ENCODE measurements around the gene TMEM183A.

The TMEM183A gene

DNA sequence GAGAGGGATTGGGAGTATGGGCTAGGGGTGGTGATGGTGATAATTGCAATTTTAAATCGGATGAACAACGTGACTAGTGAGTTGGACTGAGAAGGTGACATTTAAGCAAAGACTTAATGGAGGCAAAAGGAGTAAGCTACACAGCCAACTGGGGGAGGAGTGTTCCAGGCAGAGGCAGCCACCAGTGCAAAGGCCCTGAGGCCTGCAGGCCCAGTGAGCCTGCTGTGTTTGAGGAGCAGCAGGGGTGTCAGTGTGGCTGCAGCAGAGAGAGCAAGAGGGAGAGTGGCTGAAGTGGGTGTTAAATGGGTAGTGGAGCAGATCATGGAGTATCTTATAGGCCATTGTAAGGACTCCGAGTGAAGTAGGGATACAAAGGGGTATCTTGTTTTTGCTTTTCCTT lies 59.8 kb downstream of the TMEM183A start:
- DNase-seq (ENCODE audit: low read depth, low spot score), result no peak

DNA sequence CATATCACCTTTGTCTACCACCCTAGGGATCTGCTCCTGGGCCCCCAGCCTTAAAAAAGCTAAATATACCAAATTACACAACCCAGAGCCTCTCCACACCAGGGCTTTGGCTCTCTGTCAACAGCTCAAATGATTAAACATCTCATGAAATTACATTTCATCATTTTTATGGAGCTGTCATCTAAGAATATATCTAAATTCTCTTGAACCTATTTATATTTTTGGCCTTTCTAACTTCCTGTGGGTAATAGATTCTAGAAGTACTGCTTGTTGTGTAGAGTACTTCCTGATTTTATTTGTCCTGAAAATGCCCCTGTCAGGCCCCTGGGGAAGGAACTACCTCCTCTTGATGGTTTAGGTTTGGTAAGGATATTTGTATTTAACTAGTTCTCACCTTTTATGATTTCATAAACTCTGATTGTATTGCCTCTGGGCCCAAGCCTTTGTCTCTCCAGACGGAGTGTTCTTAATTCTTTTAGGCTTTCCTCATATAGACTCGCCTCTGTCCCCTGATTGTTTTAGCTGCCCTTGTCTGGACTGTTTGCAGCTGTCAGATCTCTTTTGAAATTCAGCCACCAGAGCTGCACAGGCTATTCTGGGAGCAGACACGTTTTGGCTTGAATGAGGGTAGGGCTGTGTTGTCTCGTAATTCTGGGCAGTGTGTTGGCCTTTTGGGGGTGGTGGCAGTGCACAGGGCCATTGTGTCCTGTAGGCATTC lies 62.0 kb downstream of the TMEM183A start:
- DNase-seq (ENCODE audit: low read depth, low spot score), result no peak

DNA sequence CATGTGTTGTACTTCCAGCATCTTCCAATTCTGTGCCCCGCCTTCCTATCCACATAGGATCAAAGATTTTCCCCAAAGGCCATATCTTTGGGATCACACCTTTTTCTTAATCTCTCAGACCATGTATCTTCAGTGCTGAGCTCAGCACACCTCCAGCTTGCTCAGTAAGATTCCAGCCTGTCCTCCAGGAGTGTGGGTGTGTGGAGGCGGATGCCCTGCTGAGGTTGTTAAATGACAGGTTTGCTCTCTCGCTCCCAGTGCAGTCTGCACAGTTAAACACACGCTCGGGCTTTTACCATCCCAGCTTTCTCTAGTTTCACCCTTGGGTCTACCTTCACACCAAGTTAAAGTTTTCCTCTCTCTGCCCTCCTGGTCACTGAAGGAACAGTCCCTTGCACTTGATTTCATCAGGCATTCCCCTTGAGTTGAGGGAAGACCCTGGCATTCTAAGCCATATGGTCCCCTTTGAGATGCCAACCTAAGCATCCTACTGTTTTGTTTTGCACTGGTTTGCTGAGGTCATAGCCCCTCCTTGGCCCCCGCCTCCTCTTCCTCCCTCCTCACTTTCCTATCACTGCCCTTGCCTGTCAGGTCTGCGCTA lies 64.9 kb downstream of the TMEM183A start:
- DNase-seq (ENCODE audit: low read depth, low spot score), result no peak

DNA sequence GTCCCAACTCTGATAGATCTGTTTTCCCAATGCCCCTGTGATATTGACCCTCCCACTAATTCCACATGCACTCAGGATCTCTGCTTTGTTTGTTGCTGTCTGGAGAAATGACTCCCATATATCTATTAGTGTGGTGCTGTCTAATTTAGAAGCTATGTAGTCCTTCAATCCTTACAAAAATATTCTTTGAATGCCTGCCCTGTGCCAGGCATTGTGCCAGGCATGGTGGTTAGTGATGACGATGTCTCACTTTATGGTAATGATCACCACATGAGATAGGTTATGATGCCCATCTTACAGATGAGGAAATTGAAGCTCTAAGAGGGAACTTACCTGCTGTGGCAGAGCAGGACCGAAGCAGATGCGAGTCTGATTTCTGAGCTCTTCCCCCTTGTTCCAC lies 65.7 kb downstream of the TMEM183A start:
- DNase-seq (ENCODE audit: low read depth, low spot score), result no peak

DNA sequence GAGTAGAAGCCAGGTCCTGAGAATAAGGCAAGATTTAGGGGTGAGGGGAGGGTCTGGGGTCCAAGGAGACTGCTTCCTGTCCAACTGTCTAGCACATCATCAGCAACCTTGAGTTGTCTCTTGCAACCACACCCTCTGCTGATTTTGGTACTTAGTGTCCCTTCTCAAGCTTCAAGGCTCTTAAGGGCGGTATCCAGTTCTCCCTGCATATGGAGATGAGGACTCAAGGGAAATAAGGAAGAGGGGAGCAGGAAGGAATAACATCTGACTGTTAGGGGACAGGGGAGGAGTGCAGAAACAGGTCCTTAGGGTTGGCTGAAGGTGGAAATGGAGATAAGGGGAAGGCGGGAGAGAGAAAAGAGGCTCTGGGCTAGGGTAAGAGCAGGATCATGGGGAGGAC lies 66.3 kb downstream of the TMEM183A start:
- DNase-seq (ENCODE audit: low read depth, low spot score), result no peak

All from brain pericyte (primary cell).